Epithelial cell of proximal tubule (primary cell): Measurements from ENCODE around the gene DLL1. TPM values are rescaled to one million over a fixed set of nuclear protein-coding genes. Genes with fewer than 3 reads are reported as not detected.
"Not testable (repeated sequence)": the region's sequence is repeated elsewhere in the genome, so short reads cannot be mapped to it uniquely, and the experiment has no call there.

ENCODE experiments used
- DNase-seq: peaks from one replicate; pipeline ENCODE4 v3.0.0-alpha.2; 2011; ENCODE audit warnings: low read depth
- H3K4me3 ChIP-seq: 2 replicates; pipeline ENCODE4 v1.5.1; 2011; ENCODE audit warnings: low read depth, mild to moderate bottlenecking, low read length
- total RNA-seq: library from RNA; depleted of rRNA; stranded (reverse); fragments of >200 nt; gene quantifications from 2 replicates; pipeline ENCODE4 v1.2.3, GENCODE V29; 2015
- TF ChIP-seq, protein P1 (sequence below): conservative IDR thresholded peaks from 2 replicates; pipeline ENCODE4 v1.5.1; 2012; ENCODE audit warnings: low read depth, mild to moderate bottlenecking, low read length

Gene DLL1
- total RNA-seq, 1 donor from 2014 or later, result 1.7 TPM

DNA sequence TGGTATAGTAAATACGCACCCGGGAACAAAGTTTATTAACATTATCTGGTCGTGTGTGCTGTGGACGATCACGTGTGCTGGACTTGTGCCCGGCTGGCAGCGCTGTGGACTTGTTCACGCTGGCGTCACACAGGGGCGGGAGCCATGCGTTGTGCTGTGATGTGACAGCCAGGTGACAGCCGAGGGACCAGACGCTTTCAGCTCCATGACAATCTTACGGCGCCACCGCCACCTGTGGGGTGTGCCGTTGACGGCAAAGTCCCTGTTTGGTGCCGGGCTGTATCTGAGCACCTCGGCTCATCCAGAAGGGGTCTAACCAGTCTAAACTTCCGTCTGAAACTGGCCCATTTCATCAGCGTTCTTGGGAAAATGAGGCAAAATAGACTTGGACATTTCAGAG is 25.2 kb downstream of the DLL1 start:
- TF ChIP-seq, protein P1, sequence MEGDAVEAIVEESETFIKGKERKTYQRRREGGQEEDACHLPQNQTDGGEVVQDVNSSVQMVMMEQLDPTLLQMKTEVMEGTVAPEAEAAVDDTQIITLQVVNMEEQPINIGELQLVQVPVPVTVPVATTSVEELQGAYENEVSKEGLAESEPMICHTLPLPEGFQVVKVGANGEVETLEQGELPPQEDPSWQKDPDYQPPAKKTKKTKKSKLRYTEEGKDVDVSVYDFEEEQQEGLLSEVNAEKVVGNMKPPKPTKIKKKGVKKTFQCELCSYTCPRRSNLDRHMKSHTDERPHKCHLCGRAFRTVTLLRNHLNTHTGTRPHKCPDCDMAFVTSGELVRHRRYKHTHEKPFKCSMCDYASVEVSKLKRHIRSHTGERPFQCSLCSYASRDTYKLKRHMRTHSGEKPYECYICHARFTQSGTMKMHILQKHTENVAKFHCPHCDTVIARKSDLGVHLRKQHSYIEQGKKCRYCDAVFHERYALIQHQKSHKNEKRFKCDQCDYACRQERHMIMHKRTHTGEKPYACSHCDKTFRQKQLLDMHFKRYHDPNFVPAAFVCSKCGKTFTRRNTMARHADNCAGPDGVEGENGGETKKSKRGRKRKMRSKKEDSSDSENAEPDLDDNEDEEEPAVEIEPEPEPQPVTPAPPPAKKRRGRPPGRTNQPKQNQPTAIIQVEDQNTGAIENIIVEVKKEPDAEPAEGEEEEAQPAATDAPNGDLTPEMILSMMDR, result no peak
- no peak overlapping the region for H3K4me3 ChIP-seq
- DNase-seq, result no peak

DNA sequence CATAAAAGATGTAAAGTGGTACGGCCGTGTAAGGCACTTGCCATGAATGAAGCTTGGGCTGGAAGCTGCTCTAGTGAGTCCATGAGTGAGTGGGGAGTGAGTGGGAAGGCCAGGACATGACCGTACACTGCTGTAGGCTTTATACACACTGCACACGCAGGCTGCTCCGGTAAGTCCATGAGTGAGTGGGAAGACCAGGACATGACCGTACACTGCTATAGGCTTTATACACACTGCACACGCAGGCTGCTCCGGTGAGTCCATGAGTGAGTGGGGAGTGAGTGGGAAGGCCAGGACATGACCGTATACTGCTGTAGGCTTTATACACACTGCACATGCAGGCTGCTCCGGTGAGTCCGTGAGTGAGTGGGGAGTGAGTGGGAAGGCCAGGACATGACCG is 26.2 kb downstream of the DLL1 start:
- DNase-seq, result not testable (repeated sequence)

DNA sequence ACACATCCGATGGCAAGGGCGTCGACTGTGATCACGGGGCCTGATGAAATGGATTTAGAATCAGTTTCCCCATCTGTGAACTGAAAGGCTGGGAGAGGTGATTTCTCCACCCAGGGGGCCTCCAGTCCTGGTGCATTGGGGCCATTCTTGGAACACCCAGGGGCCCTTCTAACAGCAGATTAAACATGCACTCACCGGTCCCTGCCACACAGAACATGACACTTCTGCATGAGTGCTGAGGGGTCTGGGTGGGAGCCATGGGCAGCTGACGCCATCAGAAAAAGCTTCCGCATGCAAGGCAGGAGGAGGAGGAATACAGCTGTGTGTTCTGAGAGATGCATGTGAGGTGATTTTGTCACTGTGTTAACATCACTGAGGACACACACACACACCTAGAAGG is 26.8 kb downstream of the DLL1 start:
- no peak for DNase-seq
- no peak overlapping the region for H3K4me3 ChIP-seq
- TF ChIP-seq, protein P1, result no peak

More for the DNA sequence above, 26.2 kb downstream of the DLL1 start:
- not testable (repeated sequence) for H3K4me3 ChIP-seq

DNA sequence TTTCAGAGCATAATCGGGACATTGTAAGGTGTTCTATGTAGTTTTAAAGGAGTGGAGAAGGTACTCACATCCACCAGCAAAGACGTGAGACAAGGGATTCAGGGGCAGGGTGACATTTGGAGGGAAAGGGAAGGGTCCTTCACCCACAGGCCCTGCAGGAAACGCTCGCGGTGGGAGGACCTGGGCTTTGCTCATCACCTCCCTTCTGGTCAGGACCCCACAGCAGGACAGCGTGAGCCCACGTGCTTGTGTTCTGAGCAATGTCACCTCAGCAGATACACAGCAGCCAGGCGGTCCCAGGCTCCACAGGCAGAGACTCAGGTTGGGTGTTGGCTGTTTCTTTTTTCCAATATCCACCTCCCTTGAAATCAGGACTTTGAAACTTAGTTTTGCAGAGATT is 27.5 kb downstream of the DLL1 start:
- TF ChIP-seq, protein P1, result no peak
- no peak overlapping the region for H3K4me3 ChIP-seq
- DNase-seq, result no peak

DNA sequence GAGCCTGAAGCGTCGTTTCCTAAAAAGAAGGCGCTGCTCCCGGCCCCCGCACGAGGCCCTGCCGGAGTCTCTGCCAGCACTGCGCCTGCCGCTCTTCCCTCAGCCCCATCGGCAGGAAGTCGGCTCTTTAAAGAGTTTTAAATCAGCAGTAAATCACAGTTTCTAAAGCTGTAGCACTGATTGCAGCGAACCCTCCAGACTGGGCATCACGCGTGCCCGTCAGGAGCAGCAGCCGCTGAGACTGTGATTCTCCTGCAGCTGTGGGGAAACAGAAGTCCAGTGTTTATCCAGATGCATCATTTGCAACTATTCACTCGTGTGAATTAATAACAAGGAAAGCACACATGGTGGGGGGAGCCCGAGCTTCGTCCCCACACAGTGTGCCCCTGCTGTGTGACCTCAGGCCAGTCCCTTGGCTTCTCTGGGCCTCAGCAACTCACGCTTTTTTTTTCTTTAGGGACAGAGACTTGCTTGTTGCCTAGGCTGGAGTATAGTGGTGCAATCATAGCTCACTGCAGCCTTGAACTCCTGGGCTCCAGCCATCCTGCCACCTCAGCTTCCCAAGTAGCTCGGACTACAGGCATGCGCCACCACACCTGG is 28.3 kb downstream of the DLL1 start:
- DNase-seq, result no peak
- TF ChIP-seq, protein P1, result no peak
- no peak overlapping the region for H3K4me3 ChIP-seq

DNA sequence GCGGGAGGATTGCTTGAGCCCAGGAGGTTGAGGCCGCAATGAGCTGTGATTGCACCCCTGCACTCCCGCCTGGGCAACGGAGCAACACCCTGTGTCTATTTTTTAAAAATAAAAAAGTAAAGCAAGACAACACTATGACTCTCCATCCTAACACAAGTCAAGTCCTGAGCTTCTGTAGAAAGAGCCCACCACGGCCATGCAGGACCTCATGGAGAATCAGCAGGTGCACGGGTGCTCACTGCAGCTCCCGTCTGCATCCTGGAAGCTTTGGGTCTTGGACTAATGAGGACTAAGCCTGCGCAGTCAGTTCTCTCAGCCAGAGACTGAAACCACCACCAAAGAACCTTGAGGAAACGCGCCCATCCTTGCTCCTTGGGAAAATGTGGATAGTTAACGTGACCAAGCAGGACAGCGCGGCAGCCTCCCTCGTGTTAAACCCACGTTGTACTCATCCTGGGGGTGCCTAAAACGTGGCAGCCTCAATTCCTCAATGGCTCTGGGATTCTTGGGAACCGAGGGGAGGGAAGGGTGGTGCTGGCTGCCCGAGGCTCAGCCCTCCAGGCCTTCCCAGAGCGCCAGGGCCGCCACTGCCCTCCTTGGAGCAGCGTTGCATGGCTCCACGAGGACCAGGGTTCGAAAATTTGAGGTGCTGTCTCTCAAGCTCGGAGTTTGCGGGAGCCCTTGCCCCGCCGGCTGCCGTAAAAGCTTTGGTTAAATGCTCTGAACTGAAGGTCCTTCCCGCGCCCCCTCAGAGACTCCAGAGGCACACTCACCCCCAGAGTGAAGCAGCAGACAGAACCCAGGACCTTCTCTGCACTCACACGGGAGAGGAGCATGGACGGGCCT is 29.0 kb downstream of the DLL1 start:
- H3K4me3 ChIP-seq, result no peak overlapping the region
- DNase-seq, result no peak
- TF ChIP-seq, protein P1, result no peak

DNA sequence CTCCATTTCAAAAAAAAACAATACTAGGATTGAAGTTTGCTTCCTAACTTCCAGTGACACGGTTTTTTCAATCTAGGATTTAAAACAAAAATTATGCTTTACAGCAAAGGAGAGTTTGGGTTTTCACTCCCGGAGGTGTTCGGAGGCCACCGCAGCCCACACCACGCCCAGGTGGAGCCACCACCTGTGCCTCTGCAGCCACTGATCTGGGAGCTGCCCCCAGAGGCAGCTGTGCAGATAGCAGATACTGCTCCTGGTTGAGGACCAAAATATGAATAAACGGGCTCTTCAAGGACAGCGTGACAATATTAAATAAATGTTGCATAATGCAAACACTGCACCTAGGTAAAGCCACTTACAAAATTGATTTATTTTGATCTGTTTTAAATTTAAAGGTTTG is 30.2 kb downstream of the DLL1 start:
- no peak for DNase-seq
- TF ChIP-seq, protein P1, result no peak
- H3K4me3 ChIP-seq, result no peak overlapping the region
